Progenitor cell of endocrine pancreas (in vitro differentiated cells): ENCODE measurements around the gene PSME3. TPM values are rescaled to one million over a fixed set of nuclear protein-coding genes. Genes with fewer than 3 reads are reported as not detected.
"Not testable (repeated sequence)": the region's sequence is repeated elsewhere in the genome, so short reads cannot be mapped to it uniquely, and the experiment has no call there.

ENCODE experiments used
- DNase-seq: peaks from one replicate; pipeline ENCODE4 v3.0.0; 2021; ENCODE audit warnings: low spot score; ENCODE audit not compliant: unreplicated experiment
- H3K27ac Mint-ChIP-seq: 2 replicates; pipeline ENCODE4 v1.8.0; 2021; ENCODE audit warnings: mild to moderate bottlenecking, moderate library complexity, mixed read lengths
- H3K27me3 Mint-ChIP-seq: 2 replicates; pipeline ENCODE4 v1.8.0; 2021; ENCODE audit warnings: mixed read lengths
- H3K36me3 Mint-ChIP-seq: 2 replicates; pipeline ENCODE4 v1.8.0; 2022; ENCODE audit warnings: mixed read lengths; ENCODE audit not compliant: insufficient read depth
- H3K4me1 Mint-ChIP-seq: 2 replicates; pipeline ENCODE4 v1.8.0; 2021; ENCODE audit warnings: low read depth, mixed read lengths
- H3K4me3 Mint-ChIP-seq: 2 replicates; pipeline ENCODE4 v1.8.0; 2021; ENCODE audit warnings: low read depth, mild to moderate bottlenecking, moderate library complexity, mixed read lengths
- H3K9me3 Mint-ChIP-seq: 2 replicates; pipeline ENCODE4 v1.8.0; 2021; ENCODE audit warnings: low read depth, mixed read lengths
- total RNA-seq: library from RNA; stranded (reverse); gene quantifications from 2 replicates; pipeline ENCODE4 v1.2.1, GENCODE V29; 2021
- TF ChIP-seq, protein P1 (sequence below): fragments of 200-600 bp; sonication (generic); IDR thresholded peaks from one replicate; pipeline ENCODE4 v1.5.0; 2021; ENCODE audit warnings: antibody characterized with exemption, mild to moderate bottlenecking; ENCODE audit not compliant: unreplicated experiment

The PSME3 gene
- total RNA-seq, 1 donor from 2014 or later = 121 TPM

DNA sequence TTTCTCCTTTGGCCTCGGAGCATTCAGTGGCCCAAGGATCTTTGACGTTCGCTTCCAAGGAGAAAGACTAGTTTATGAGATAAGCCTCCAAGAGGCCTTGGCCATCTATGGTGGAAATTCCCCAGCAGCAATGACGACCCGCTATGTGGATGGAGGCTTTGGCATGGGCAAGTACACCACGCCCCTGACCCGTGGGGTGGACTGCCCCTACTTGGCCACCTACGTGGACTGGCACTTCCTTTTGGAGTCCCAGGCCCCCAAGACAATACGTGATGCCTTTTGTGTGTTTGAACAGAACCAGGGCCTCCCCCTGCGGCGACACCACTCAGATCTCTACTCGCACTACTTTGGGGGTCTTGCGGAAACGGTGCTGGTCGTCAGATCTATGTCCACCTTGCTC, 19.2 kb downstream of the PSME3 start:
- Mint-ChIP-seq H3K36me3 (no peaks in the 10 kb centered on the region), H3K9me3 (no peaks in the 10 kb centered on the region), H3K4me1 (no peaks in the 10 kb centered on the region), H3K27me3 (peaks cover 4% of the 10 kb centered on the region), H3K27ac (no peak overlapping the region), H3K4me3 (no peak overlapping the region)
- DNase-seq = no peak
- TF ChIP-seq, protein P1, sequence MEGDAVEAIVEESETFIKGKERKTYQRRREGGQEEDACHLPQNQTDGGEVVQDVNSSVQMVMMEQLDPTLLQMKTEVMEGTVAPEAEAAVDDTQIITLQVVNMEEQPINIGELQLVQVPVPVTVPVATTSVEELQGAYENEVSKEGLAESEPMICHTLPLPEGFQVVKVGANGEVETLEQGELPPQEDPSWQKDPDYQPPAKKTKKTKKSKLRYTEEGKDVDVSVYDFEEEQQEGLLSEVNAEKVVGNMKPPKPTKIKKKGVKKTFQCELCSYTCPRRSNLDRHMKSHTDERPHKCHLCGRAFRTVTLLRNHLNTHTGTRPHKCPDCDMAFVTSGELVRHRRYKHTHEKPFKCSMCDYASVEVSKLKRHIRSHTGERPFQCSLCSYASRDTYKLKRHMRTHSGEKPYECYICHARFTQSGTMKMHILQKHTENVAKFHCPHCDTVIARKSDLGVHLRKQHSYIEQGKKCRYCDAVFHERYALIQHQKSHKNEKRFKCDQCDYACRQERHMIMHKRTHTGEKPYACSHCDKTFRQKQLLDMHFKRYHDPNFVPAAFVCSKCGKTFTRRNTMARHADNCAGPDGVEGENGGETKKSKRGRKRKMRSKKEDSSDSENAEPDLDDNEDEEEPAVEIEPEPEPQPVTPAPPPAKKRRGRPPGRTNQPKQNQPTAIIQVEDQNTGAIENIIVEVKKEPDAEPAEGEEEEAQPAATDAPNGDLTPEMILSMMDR = no peak

DNA sequence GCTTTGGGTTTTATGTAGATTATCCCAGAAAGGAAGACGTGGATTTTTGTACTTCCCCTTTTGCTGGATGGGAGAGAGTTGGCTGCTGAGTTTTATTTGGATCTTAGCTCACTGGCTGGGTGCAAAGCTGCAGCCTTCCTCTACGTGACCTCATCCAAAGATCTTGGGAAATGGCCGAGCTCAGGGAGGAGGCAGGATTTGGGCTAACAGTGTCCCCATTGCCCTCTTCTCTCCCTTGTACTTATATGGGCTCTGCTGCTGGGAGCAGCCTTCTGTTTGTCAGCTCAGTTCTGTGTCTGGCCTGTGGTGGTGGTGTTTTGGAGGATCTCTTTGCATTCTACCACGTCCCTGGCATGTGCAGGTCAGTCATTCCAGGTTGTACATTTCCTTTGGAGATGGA, 19.8 kb downstream of the PSME3 start:
- Mint-ChIP-seq H3K4me1 (no peaks in the 10 kb centered on the region), H3K36me3 (no peaks in the 10 kb centered on the region), H3K27ac (no peak overlapping the region), H3K9me3 (no peaks in the 10 kb centered on the region), H3K4me3 (no peak overlapping the region), H3K27me3 (peaks cover 4% of the 10 kb centered on the region)
- TF ChIP-seq, protein P1 = no peak
- DNase-seq = no peak

DNA sequence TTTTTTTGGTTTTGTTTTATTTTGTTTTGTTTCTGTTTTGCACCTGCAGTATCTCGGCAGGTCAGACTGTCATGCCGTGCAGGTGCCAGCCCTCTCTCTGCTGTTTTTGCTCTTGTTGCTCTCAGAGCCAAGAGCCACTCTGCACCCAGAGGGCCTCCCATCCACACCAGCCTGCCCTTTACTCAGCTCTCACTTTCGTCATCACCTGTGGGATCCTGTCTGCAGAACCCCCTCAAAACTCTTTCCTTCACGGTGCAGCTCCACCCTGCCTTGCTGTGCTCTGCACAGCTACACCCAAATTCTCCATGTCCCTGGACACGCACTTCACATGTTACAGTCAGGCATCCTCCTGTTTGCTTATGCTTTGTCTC, 20.4 kb downstream of the PSME3 start:
- Mint-ChIP-seq H3K9me3 (no peaks in the 10 kb centered on the region), H3K27ac (no peak overlapping the region), H3K4me1 (no peaks in the 10 kb centered on the region), H3K36me3 (no peaks in the 10 kb centered on the region), H3K27me3 (peaks cover 4% of the 10 kb centered on the region), H3K4me3 (no peak overlapping the region)
- TF ChIP-seq, protein P1 = no peak
- DNase-seq = no peak

DNA sequence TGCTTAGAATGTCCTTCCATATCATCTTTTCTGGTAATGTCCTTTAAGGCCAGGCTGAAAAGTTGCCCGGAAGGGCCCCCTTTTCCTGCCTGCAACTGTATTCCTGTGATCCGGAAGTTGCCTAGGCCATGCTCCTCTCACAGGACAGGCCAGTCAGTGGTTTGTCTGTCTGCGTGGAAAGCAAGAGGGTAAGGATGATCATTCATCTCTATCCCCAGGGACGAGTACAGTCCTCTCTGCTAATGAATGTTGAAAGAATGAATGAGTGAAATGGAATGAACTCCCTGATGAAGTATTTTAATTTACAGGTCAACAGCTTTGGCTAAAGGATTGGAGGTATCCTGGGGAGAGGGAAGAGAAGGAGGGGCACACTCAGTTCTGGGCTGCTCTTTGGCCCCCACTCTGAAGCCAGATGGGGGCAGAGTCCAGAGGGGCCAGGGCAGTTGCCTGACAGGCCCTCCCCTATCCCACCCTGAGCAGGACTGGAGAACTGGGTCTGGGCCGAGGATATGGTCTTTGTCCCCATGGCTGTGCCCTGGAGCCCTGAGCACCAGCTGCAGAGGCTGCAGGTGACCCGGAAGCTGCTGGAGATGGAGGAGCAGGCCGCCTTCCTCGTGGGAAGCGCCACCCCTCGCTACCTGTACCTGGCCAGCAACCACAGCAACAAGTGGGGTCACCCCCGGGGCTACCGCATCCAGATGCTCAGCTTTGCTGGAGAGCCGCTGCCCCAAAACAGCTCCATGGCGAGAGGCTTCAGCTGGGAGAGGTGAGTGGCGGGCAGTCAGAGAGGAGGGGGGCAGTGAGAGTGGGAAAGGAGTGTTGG, 21.0 kb downstream of the PSME3 start:
- Mint-ChIP-seq H3K36me3 (no peaks in the 10 kb centered on the region), H3K4me3 (no peak overlapping the region), H3K9me3 (no peaks in the 10 kb centered on the region), H3K4me1 (no peaks in the 10 kb centered on the region), H3K27me3 (peaks cover 4% of the 10 kb centered on the region), H3K27ac (no peak overlapping the region)
- TF ChIP-seq, protein P1 = no peak
- DNase-seq = no peak

DNA sequence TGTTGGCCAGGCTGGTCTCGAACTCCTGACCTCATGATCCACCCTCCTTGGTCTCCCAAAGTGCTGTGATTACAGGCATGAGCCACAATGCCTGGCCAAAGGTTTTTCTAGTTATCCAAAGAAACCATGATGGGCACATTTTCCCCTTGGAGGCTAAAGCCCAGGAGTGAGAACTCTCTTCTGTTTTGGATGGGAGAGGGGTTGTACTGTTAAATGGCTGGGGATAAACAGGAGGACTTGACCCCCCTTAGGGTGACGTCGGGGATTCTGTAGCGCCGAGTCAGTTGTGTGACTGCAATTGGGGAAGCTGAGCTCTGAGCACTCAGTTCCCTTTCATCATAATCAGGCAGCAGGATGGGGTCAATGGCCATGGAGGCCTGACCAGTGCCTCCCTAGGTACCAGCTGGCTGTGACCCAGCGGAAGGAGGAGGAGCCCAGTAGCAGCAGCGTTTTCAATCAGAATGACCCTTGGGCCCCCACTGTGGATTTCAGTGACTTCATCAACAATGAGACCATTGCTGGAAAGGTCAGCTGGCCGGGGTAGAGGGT, 21.9 kb downstream of the PSME3 start:
- H3K4me3 Mint-ChIP-seq = no peak overlapping the region
- H3K4me1 Mint-ChIP-seq = no peaks in the 10 kb centered on the region
- no peak overlapping the region for H3K27ac Mint-ChIP-seq
- DNase-seq = no peak
- TF ChIP-seq, protein P1 = no peak
- H3K27me3 Mint-ChIP-seq = peaks cover 4% of the 10 kb centered on the region
- H3K36me3 Mint-ChIP-seq = no peaks in the 10 kb centered on the region
- no peaks in the 10 kb centered on the region for H3K9me3 Mint-ChIP-seq

DNA sequence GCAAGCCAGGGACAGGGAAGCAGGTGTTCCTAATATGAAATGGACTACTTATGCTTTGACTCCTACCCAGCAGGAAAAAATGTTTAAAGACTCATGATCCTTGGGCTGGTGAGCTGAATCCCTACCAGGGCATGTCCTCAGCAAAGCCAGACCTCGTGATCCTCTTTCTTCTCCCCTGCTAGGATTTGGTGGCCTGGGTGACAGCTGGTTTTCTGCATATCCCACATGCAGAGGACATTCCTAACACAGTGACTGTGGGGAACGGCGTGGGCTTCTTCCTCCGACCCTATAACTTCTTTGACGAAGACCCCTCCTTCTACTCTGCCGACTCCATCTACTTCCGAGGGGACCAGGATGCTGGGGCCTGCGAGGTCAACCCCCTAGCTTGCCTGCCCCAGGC, 22.9 kb downstream of the PSME3 start:
- H3K27me3 Mint-ChIP-seq, DNase-seq, H3K4me3 Mint-ChIP-seq, H3K27ac Mint-ChIP-seq, H3K4me1 Mint-ChIP-seq, H3K9me3 Mint-ChIP-seq, H3K36me3 Mint-ChIP-seq: not testable (repeated sequence)

DNA sequence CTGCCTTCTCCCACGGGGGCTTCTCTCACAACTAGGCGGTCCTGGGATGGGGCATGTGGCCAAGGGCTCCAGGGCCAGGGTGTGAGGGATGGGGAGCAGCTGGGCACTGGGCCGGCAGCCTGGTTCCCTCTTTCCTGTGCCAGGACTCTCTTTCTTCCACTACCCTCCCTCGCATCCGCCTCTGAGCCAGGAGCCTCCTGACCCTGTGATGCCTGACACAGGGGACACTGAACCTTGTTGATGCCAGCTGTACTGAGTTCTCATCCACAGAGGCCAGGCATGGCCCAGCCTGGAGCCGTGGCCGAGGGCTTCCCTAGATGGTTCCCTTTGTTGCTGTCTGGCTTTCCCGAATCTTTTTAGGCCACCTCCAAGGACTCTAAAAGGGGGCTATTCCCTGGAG, 23.3 kb downstream of the PSME3 start:
- H3K36me3 Mint-ChIP-seq, H3K4me1 Mint-ChIP-seq, DNase-seq, H3K4me3 Mint-ChIP-seq, H3K27ac Mint-ChIP-seq, H3K9me3 Mint-ChIP-seq, H3K27me3 Mint-ChIP-seq: not testable (repeated sequence)
